ENCODE measurements around the gene RIGI. TPM values are rescaled to one million over a fixed set of nuclear protein-coding genes. Genes with fewer than 3 reads are reported as not detected.

Gene RIGI
- total RNA-seq, 1 donor from 2014 or later: 5.8 TPM

GRCh38 chr9:32545884-32546283, 19.9 kb upstream of the RIGI start:
- TF ChIP-seq CTCF (conservative IDR thresholded peaks at IDR 0.05): no peak
- H3K4me1 Mint-ChIP-seq (ENCODE audit: unreplicated experiment): peaks cover 14% of the 10 kb centered on the region
- H3K27ac Mint-ChIP-seq: no peak overlapping the region
- no peaks in the 10 kb centered on the region for H3K27me3 Mint-ChIP-seq
- DNase-seq (ENCODE audit: extremely low spot score, unreplicated experiment): no peak
- H3K9me3 Mint-ChIP-seq: no peaks in the 10 kb centered on the region
- H3K4me3 Mint-ChIP-seq: no peak overlapping the region
- peaks cover 50% of the 10 kb centered on the region for H3K36me3 Mint-ChIP-seq

- Mint-ChIP-seq H3K4me3 (no peak overlapping the region), H3K36me3 (peaks cover 35% of the 10 kb centered on the region), H3K27ac (no peak overlapping the region), H3K9me3 (no peaks in the 10 kb centered on the region), H3K27me3 (no peaks in the 10 kb centered on the region), H3K4me1 (ENCODE audit: unreplicated experiment) (peaks cover 4% of the 10 kb centered on the region)
- no peak for DNase-seq (ENCODE audit: extremely low spot score, unreplicated experiment)
- TF ChIP-seq CTCF (conservative IDR thresholded peaks at IDR 0.05): no peak
Measured at GRCh38 chr9:32543047-32543446, 17.1 kb upstream of the RIGI start.

GRCh38 chr9:32533816-32534215, 7.8 kb upstream of the RIGI start:
- H3K9me3 Mint-ChIP-seq: no peaks in the 10 kb centered on the region
- no peak overlapping the region for H3K4me3 Mint-ChIP-seq
- H3K27me3 Mint-ChIP-seq: no peaks in the 10 kb centered on the region
- H3K4me1 Mint-ChIP-seq (ENCODE audit: unreplicated experiment): no peaks in the 10 kb centered on the region
- H3K36me3 Mint-ChIP-seq: peaks cover 19% of the 10 kb centered on the region
- no peak overlapping the region for H3K27ac Mint-ChIP-seq
- TF ChIP-seq CTCF (conservative IDR thresholded peaks at IDR 0.05): no peak
- no peak for DNase-seq (ENCODE audit: extremely low spot score, unreplicated experiment)

- H3K4me1 Mint-ChIP-seq (ENCODE audit: unreplicated experiment): no peaks in the 10 kb centered on the region
- H3K36me3 Mint-ChIP-seq: peaks cover 19% of the 10 kb centered on the region
- H3K4me3 Mint-ChIP-seq: no peak overlapping the region
- no peak overlapping the region for H3K27ac Mint-ChIP-seq
- no peaks in the 10 kb centered on the region for H3K9me3 Mint-ChIP-seq
- no peak for TF ChIP-seq CTCF (conservative IDR thresholded peaks at IDR 0.05)
- no peaks in the 10 kb centered on the region for H3K27me3 Mint-ChIP-seq
- no peak for DNase-seq (ENCODE audit: extremely low spot score, unreplicated experiment)
Measured at GRCh38 chr9:32533336-32533735, 7.3 kb upstream of the RIGI start.

- peak overlapping the region; percentile 94 for H3K4me3 Mint-ChIP-seq
- peak overlapping the region; percentile 90 for H3K27ac Mint-ChIP-seq
- no peak for DNase-seq (ENCODE audit: extremely low spot score, unreplicated experiment)
- TF ChIP-seq CTCF (conservative IDR thresholded peaks at IDR 0.05): no peak
- peaks cover 5% of the 10 kb centered on the region for H3K9me3 Mint-ChIP-seq
- H3K36me3 Mint-ChIP-seq: peaks cover 22% of the 10 kb centered on the region
- no peaks in the 10 kb centered on the region for H3K27me3 Mint-ChIP-seq
- H3K4me1 Mint-ChIP-seq (ENCODE audit: unreplicated experiment): peaks cover 10% of the 10 kb centered on the region
Measured at GRCh38 chr9:32526707-32527048, 682 bp upstream of the RIGI start.

GRCh38 chr9:32525709-32526030, 326 bp downstream of the RIGI start:
- peaks cover 10% of the 10 kb centered on the region for H3K4me1 Mint-ChIP-seq (ENCODE audit: unreplicated experiment)
- no peak for TF ChIP-seq CTCF (conservative IDR thresholded peaks at IDR 0.05)

More at GRCh38 chr9:32525709-32526030, 326 bp downstream of the RIGI start:
- Mint-ChIP-seq H3K27me3 (no peaks in the 10 kb centered on the region), H3K9me3 (peaks cover 5% of the 10 kb centered on the region), H3K36me3 (peaks cover 14% of the 10 kb centered on the region), H3K4me3 (peak overlapping the region; percentile 94), H3K27ac (peak overlapping the region; percentile 90)
- no peak for DNase-seq (ENCODE audit: extremely low spot score, unreplicated experiment)
